ENCODE data around the gene LBP.

GRCh38 chr20:38349856-38350255 lies 3.6 kb downstream of the LBP start:
- TF ChIP-seq CTCF (IDR thresholded peaks at IDR 0.05; ENCODE audit: insufficient read depth, low read length) (no peak), GABPA (IDR thresholded peaks at IDR 0.05; ENCODE audit: low read depth) (no peak), REST (IDR thresholded peaks at IDR 0.05; ENCODE audit: insufficient replicate concordance, low read depth) (no peak), POLR2AphosphoS5 (IDR thresholded peaks at IDR 0.05; ENCODE audit: low read depth) (no peak), SPI1 (IDR thresholded peaks at IDR 0.05; ENCODE audit: borderline replicate concordance, low read depth) (no peak)

Measured in HL-60 (cell line).